K562 (cell line): Measurements from ENCODE around the gene HMGN3. TPM values are rescaled to one million over a fixed set of nuclear protein-coding genes. Genes with fewer than 3 reads are reported as not detected.

ENCODE experiments used
- ATAC-seq: fragments of 200-7000 bp; cut with Tn5 transposase; 3 replicates; pipeline ENCODE4 v1.9.1; 2020; ENCODE audit warnings: moderate library complexity
- BruUV-seq: library from RNA; stranded (reverse); fragments of 400-500 nt; replicated peaks from 2 replicates; lab custom pipeline; 2021; lab: Mats Ljungman, UMichigan
- CTCF ChIA-PET: fragments of 300-600 bp; formaldehyde crosslinking; extraction: SDS; loops from one replicate; lab custom pipeline; 2021; ENCODE audit warnings: low intra/inter-chr PET ratio; lab: Yijun Ruan, JAX
- POLR2A ChIA-PET: fragments of 300-600, 350-650 bp; sonication (Branson Sonifier 250); formaldehyde crosslinking; extraction: SDS; loops from one replicate; lab custom pipeline; 2021; ENCODE audit warnings: antibody characterized with exemption, inconsistent platforms; lab: Yijun Ruan, JAX
- DNase-seq, 4 experiments: peaks; one replicate each; pipeline versions ENCODE4 v3.0.0 to v3.0.0-alpha.2; 2011 to 2018; ENCODE audit warnings: low spot score in 3 of 4, mixed read lengths in 3 of 4; ENCODE audit errors: extremely low read depth in 1 of 4
- FAIRE-seq: peaks from 2 replicates; lab custom pipeline; 2011; peaks lifted over from hg19 to GRCh38; lab: Jason Lieb, UNC
- H2AFZ ChIP-seq: 2 replicates; pipeline ENCODE4 v1.6.0; 2011; ENCODE audit warnings: low read depth, low read length, control low read depth, inconsistent platforms
- H3K27ac ChIP-seq: fragments of 200-600 bp; 3 replicates; pipeline ENCODE4 v1.8.0; 2011; ENCODE audit warnings: low read depth, mild to moderate bottlenecking, control low read depth, inconsistent platforms, low read length, moderate library complexity, mixed read lengths; ENCODE audit errors: extremely low read depth
- H3K27me3 ChIP-seq, 2 experiments: fragments of 300-600 bp in 1 of 2; 2 replicates in 1 of 2; 3 replicates in 1 of 2; pipeline versions ENCODE4 v1.6.0 to v1.8.0; 2011; ENCODE audit warnings: inconsistent platforms in 2 of 2, low read length in 2 of 2, mild to moderate bottlenecking in 1 of 2, mixed read lengths in 1 of 2, moderate library complexity in 1 of 2; ENCODE audit not compliant: control insufficient read depth in 2 of 2, insufficient read depth in 2 of 2
- H3K36me3 ChIP-seq: fragments of 300-600 bp; 3 replicates; pipeline ENCODE4 v1.8.0; 2011; ENCODE audit warnings: mild to moderate bottlenecking, low read length, inconsistent platforms; ENCODE audit not compliant: control insufficient read depth, insufficient read depth
- H3K4me1 ChIP-seq, 2 experiments: fragments of 200-600 bp in 1 of 2; replicated peaks in 1 of 2; 2 replicates in 1 of 2; 3 replicates in 1 of 2; pipeline versions ENCODE4 v1.5.1 to v1.8.0; 2011; ENCODE audit warnings: inconsistent platforms in 2 of 2, low read length in 2 of 2, mild to moderate bottlenecking in 1 of 2, mixed read lengths in 1 of 2, moderate library complexity in 1 of 2; ENCODE audit not compliant: control insufficient read depth in 2 of 2, insufficient read depth in 2 of 2
- H3K4me2 ChIP-seq: 2 replicates; pipeline ENCODE4 v1.6.1; 2011; ENCODE audit warnings: low read length, control low read depth, inconsistent platforms, mixed read lengths; ENCODE audit not compliant: insufficient read depth
- H3K4me3 ChIP-seq: fragments of 200-600 bp; sonication (generic), shearing (Covaris generic); 2 replicates; pipeline ENCODE4 v1.5.1; 2016; ENCODE audit warnings: control low read depth, inconsistent platforms
- H3K79me2 ChIP-seq: fragments of 200-600 bp; 3 replicates; pipeline ENCODE4 v1.8.0; 2011; ENCODE audit warnings: low read length, inconsistent platforms; ENCODE audit not compliant: control insufficient read depth, insufficient read depth
- H3K9ac ChIP-seq, 2 experiments: 2 replicates each; pipeline versions ENCODE4 v1.6.0 to v1.6.1; 2011; ENCODE audit warnings: low read depth in 2 of 2, low read length in 2 of 2, control low read depth in 1 of 2, inconsistent platforms in 1 of 2, mild to moderate bottlenecking in 1 of 2, mixed read lengths in 1 of 2; ENCODE audit not compliant: insufficient read depth in 1 of 2
- H3K9me1 ChIP-seq: one replicate; pipeline ENCODE4 v1.6.0; 2011; ENCODE audit warnings: inconsistent platforms, mild to moderate bottlenecking, low read length, moderate library complexity; ENCODE audit not compliant: control insufficient read depth, insufficient read depth
- H3K9me3 ChIP-seq: replicated peaks from 2 replicates; pipeline ENCODE4 v1.5.1; 2011; ENCODE audit warnings: low read depth, low read length, inconsistent platforms; ENCODE audit not compliant: control insufficient read depth, insufficient read depth
- H4K20me1 ChIP-seq: replicated peaks from 2 replicates; pipeline ENCODE4 v1.6.1; 2011; ENCODE audit warnings: low read length, inconsistent platforms, mixed read lengths; ENCODE audit not compliant: control insufficient read depth, insufficient read depth
- FOS ChIP-seq: IDR thresholded peaks from 3 replicates; pipeline ENCODE4 v1.6.1; 2011; ENCODE audit not compliant: insufficient read length; ENCODE audit errors: extremely low read depth
- KLF16 ChIP-seq: IDR thresholded peaks from 2 replicates; pipeline ENCODE4 v1.6.1; 2016; ENCODE audit warnings: antibody characterized with exemption
- MBD2 ChIP-seq: sonication (generic); IDR thresholded peaks from 2 replicates; pipeline ENCODE4 v1.6.1; 2016; ENCODE audit warnings: low read depth, borderline replicate concordance
- MEF2D ChIP-seq: conservative IDR thresholded peaks from 2 replicates; pipeline ENCODE4 v1.6.1; 2016; ENCODE audit warnings: low read depth, missing genetic modification characterization, missing compliant biosample characterization
- NCOA6 ChIP-seq: fragments of 450-650 bp; IDR thresholded peaks from 2 replicates; pipeline ENCODE4 v1.6.1; 2017; ENCODE audit warnings: mild to moderate bottlenecking
- PHB2 ChIP-seq: fragments of 450-650 bp; IDR thresholded peaks from 2 replicates; pipeline ENCODE4 v1.6.1; 2017; ENCODE audit warnings: low read depth
- RBM14 ChIP-seq: fragments of 200-400 bp; formaldehyde crosslinking; IDR thresholded peaks from 2 replicates; pipeline ENCODE4 v1.6.1; 2018; ENCODE audit warnings: low read depth, mild to moderate bottlenecking, low read length, moderate library complexity, borderline replicate concordance; ENCODE audit not compliant: insufficient read depth
- TFAP4 ChIP-seq: sonication (generic); formaldehyde crosslinking; IDR thresholded peaks from 2 replicates; pipeline ENCODE4 v1.8.0; 2022; ENCODE audit warnings: missing genetic modification reagents, mild to moderate bottlenecking, moderate library complexity, borderline replicate concordance
- TSC22D4 ChIP-seq: fragments of 450-650 bp; IDR thresholded peaks from 2 replicates; pipeline ENCODE4 v1.6.1; 2016; ENCODE audit warnings: missing genetic modification characterization, missing biosample characterization, control low read depth
- ZNF121 ChIP-seq: sonication (generic); formaldehyde crosslinking; conservative IDR thresholded peaks from 2 replicates; pipeline ENCODE4 v1.8.0; 2022; ENCODE audit warnings: missing genetic modification reagents
- ZNF253 ChIP-seq: fragments of 250-450 bp; sonication (Bioruptor Pico); conservative IDR thresholded peaks from 2 replicates; pipeline ENCODE4 v1.6.1; 2021; ENCODE audit warnings: mild to moderate bottlenecking
- ZNF316 ChIP-seq: fragments of 450-650 bp; IDR thresholded peaks from 2 replicates; pipeline ENCODE4 v1.6.1; 2016
- ZNF740 ChIP-seq, 3 experiments: fragments of 200-800 bp in 1 of 3; sonication (Bioruptor generic) in 1 of 3; sonication (generic) in 1 of 3; formaldehyde crosslinking in 1 of 3; IDR thresholded peaks; 2 replicates each; pipeline versions ENCODE4 v1.6.1 to v1.8.0; 2016 to 2022; ENCODE audit warnings: mild to moderate bottlenecking in 2 of 3, missing compliant biosample characterization in 2 of 3, missing genetic modification characterization in 2 of 3, missing genetic modification reagents in 1 of 3
- WGBS: fragments of 100-300 bp; shearing (Covaris generic); methylation state at CpG from one replicate; pipeline ENCODE4 v1.1.6; 2016; ENCODE audit warnings: low coverage, mixed read lengths; ENCODE audit not compliant: insufficient coverage; ENCODE audit errors: missing lambda C conversion rate; 5-methylcytosine and 5-hydroxymethylcytosine counted together
- in situ Hi-C: fragments of 300-500 bp; cut with MboI; formaldehyde crosslinking; loops from 4 replicates; pipeline ENCODE4 v1.15.0; 2018; ENCODE audit warnings: inconsistent platforms, mixed read lengths
- intact Hi-C: fragments of 100-400 bp; cut with micrococcal nuclease; formaldehyde crosslinking; loops from 2 replicates; pipeline ENCODE4 v1.14.2; 2022
- polyA plus RNA-seq, 8 experiments: library from polyadenylated mRNA; depleted of rRNA in 4 of 8; stranded (reverse) in 5 of 8; unstranded in 3 of 8; fragments of >200 nt; fragmentation: Nextera tagmentation in 2 of 8; fragmentation: Illumina TruSeq in 1 of 8; extraction: Ambion mirVana in 2 of 8; extraction: Trizol in 1 of 8; gene quantifications; 2 replicates each; pipeline versions ENCODE4 v1.2.1 to v1.2.3, GENCODE V29; 2011 to 2014; ENCODE audit warnings: inconsistent platforms in 1 of 8, missing spikeins in 1 of 8
- total RNA-seq, 7 experiments: library from RNA; depleted of rRNA in 6 of 7; stranded (reverse); fragments of >200 nt in 6 of 7; fragmentation: Illumina TruSeq in 2 of 7; extraction: Trizol in 2 of 7; gene quantifications; 2 replicates each; pipeline versions ENCODE4 v1.2.1 to v1.2.3, GENCODE V29; 2011 to 2021; ENCODE audit warnings: low replicate concordance in 1 of 7
- TF ChIP-seq, protein P1 (sequence below): fragments of 450-650 bp; IDR thresholded peaks from 2 replicates; pipeline ENCODE4 v1.6.1; 2016; ENCODE audit warnings: mild to moderate bottlenecking
- TF ChIP-seq, protein P2 (sequence below): fragments of 250-450 bp; sonication (Bioruptor Pico); IDR thresholded peaks from 2 replicates; pipeline ENCODE4 v1.4.0; 2020
- TF ChIP-seq, protein P3 (sequence below): fragments of 250-450 bp; sonication (Bioruptor Pico); IDR thresholded peaks from 2 replicates; pipeline ENCODE4 v1.4.0; 2020; ENCODE audit warnings: mild to moderate bottlenecking, moderate library complexity

HMGN3 gene
- total and polyA plus RNA-seq, 9 of the 15 experiments (the other 6 are each of a cell fraction or from before 2014, with no cell fraction given): 42.1 to 154 (median 88.1) TPM

DNA sequence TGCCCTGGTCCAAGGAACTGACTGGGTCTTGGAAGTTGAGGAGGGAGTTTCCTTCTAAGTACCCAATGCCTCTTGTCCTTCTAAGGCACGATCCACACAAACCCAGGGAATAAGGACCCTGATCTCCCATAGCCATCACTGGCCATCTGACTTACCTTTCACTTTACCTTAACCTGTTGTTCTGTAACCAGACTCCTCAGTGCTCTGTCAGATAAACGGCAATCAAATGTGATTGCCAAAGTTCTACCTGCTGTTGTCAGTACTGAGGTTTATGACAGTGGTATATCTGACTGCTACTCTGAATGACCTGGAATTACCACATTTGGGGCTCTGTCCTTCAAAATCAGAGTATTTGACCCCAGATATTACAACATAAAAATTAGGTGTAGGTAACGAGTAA is 49.8 kb downstream of the HMGN3 start (continued):
- TF ChIP-seq TSC22D4 (tag) (no peak), ZNF316 (no peak), ZNF740 (CRISPR knock-in tag; IDR thresholded peaks at IDR 0.05) (no peak), ZNF740 (tag; IDR thresholded peaks at IDR 0.05) (no peak), NCOA6 (no peak), FOS (no peak), MEF2D (no peak)
- TF ChIP-seq, protein P1, sequence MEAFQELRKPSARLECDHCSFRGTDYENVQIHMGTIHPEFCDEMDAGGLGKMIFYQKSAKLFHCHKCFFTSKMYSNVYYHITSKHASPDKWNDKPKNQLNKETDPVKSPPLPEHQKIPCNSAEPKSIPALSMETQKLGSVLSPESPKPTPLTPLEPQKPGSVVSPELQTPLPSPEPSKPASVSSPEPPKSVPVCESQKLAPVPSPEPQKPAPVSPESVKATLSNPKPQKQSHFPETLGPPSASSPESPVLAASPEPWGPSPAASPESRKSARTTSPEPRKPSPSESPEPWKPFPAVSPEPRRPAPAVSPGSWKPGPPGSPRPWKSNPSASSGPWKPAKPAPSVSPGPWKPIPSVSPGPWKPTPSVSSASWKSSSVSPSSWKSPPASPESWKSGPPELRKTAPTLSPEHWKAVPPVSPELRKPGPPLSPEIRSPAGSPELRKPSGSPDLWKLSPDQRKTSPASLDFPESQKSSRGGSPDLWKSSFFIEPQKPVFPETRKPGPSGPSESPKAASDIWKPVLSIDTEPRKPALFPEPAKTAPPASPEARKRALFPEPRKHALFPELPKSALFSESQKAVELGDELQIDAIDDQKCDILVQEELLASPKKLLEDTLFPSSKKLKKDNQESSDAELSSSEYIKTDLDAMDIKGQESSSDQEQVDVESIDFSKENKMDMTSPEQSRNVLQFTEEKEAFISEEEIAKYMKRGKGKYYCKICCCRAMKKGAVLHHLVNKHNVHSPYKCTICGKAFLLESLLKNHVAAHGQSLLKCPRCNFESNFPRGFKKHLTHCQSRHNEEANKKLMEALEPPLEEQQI: no peak

- H3K27me3 ChIP-seq: peaks cover 0 to 4% of the 10 kb centered on the region in 2 experiments; a peak in 2 of 5 replicates
- no TSS peak for BruUV-seq
- H3K79me2 ChIP-seq: no peaks in the 10 kb centered on the region
- no peaks in the 10 kb centered on the region for H3K36me3 ChIP-seq
- no peak overlapping the region for H3K9ac ChIP-seq
- H3K4me1 ChIP-seq: no peaks in the 10 kb centered on the region
- no peak for ATAC-seq
- intact Hi-C loops (no loop called here), in situ Hi-C loops (no loop called here)
- WGBS: 0% methylated on average over 2 of the region's 2 CpGs
- H2AFZ ChIP-seq: no peak overlapping the region
- H3K27ac ChIP-seq: no peak overlapping the region
- CTCF ChIA-PET: no interaction called here
- no peak for DNase-seq
- no peaks in the 10 kb centered on the region for H3K9me1 ChIP-seq
- H4K20me1 ChIP-seq: no peaks in the 10 kb centered on the region
- FAIRE-seq: no peak
- POLR2A ChIA-PET: no interaction called here
- H3K9me3 ChIP-seq: no peaks in the 10 kb centered on the region
- H3K4me3 ChIP-seq: no peak overlapping the region
- H3K4me2 ChIP-seq: no peak overlapping the region
- TF ChIP-seq PHB2 (no peak), ZNF121 (CRISPR knock-in tag) (no peak), RBM14 (no peak), MBD2 (no peak), ZNF253 (CRISPR knock-in tag) (no peak), KLF16 (no peak), TFAP4 (CRISPR knock-in tag) (no peak)
- TF ChIP-seq, protein P2, sequence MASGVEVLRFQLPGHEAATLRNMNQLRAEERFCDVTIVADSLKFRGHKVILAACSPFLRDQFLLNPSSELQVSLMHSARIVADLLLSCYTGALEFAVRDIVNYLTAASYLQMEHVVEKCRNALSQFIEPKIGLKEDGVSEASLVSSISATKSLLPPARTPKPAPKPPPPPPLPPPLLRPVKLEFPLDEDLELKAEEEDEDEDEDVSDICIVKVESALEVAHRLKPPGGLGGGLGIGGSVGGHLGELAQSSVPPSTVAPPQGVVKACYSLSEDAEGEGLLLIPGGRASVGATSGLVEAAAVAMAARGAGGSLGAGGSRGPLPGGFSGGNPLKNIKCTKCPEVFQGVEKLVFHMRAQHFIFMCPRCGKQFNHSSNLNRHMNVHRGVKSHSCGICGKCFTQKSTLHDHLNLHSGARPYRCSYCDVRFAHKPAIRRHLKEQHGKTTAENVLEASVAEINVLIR (CRISPR knock-in tag): no peak
- TF ChIP-seq, protein P3, sequence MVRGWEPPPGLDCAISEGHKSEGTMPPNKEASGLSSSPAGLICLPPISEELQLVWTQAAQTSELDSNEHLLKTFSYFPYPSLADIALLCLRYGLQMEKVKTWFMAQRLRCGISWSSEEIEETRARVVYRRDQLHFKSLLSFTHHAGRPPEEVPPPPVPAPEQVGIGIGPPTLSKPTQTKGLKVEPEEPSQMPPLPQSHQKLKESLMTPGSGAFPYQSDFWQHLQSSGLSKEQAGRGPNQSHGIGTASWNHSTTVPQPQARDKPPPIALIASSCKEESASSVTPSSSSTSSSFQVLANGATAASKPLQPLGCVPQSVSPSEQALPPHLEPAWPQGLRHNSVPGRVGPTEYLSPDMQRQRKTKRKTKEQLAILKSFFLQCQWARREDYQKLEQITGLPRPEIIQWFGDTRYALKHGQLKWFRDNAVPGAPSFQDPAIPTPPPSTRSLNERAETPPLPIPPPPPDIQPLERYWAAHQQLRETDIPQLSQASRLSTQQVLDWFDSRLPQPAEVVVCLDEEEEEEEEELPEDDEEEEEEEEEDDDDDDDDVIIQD: no peak
These were observed 50.4 kb downstream of the HMGN3 start for GRCh38 chr6:79184086-79184485.
